Stimulated activated CD8-positive, alpha-beta memory T cell treated with anti-CD3 and anti-CD28 coated beads, Interleukin-12 subunit alpha, Interleukin-12 subunit beta, amount 100 ng/mL, for 1 hour (primary cell): ENCODE data around the gene MFSD11.
"Not testable (repeated sequence)": the region's sequence is repeated elsewhere in the genome, so short reads cannot be mapped to it uniquely, and the experiment has no call there.

Experiments
- DNase-seq: peaks from one replicate; pipeline ENCODE4 v3.0.0-alpha.2; 2020; ENCODE audit warnings: low read depth

The MFSD11 gene

GRCh38 chr17:76737676-76738467 lies at the start of gene MFSD11:
TSS of gene MFSD11 (plus strand) at chr17:76738119. CDS start at chr17:76738353, 234 bp downstream.
- peak; percentile 82 for DNase-seq

- DNase-seq: no peak
These were observed 49.7 kb upstream of the MFSD11 start for GRCh38 chr17:76688165-76688622.

GRCh38 chr17:76689859-76690258 lies 48.1 kb upstream of the MFSD11 start:
- DNase-seq: no peak

- no peak for DNase-seq
These were observed 47.2 kb upstream of the MFSD11 start for GRCh38 chr17:76690596-76691280.

- DNase-seq: no peak
These were observed 46.3 kb upstream of the MFSD11 start for GRCh38 chr17:76691379-76692191.

GRCh38 chr17:76695059-76695831 lies 42.7 kb upstream of the MFSD11 start:
- no peak for DNase-seq

GRCh38 chr17:76696763-76697701 lies 40.9 kb upstream of the MFSD11 start:
- no peak for DNase-seq

GRCh38 chr17:76697702-76698465 lies 40.0 kb upstream of the MFSD11 start:
- no peak for DNase-seq

- not testable (repeated sequence) for DNase-seq
These were observed 39.4 kb upstream of the MFSD11 start for GRCh38 chr17:76698466-76698977.

- no peak for DNase-seq
These were observed 37.7 kb upstream of the MFSD11 start for GRCh38 chr17:76700270-76700616.

GRCh38 chr17:76700617-76701470 lies 37.1 kb upstream of the MFSD11 start:
- DNase-seq: no peak

- DNase-seq: no peak
These were observed 36.4 kb upstream of the MFSD11 start for GRCh38 chr17:76701471-76701967.

GRCh38 chr17:76702076-76702475 lies 35.8 kb upstream of the MFSD11 start:
- no peak for DNase-seq

- DNase-seq: no peak
These were observed 34.8 kb upstream of the MFSD11 start for GRCh38 chr17:76702941-76703637.

GRCh38 chr17:76704805-76705204 lies 33.1 kb upstream of the MFSD11 start:
- DNase-seq: no peak

- no peak for DNase-seq
These were observed 31.1 kb upstream of the MFSD11 start for GRCh38 chr17:76706817-76707216.

GRCh38 chr17:76707985-76708807 lies 29.7 kb upstream of the MFSD11 start:
- DNase-seq: no peak
